Measurements from ENCODE around the gene TNFRSF12A. TPM values are rescaled to one million over a fixed set of nuclear protein-coding genes. Genes with fewer than 3 reads are reported as not detected.

TNFRSF12A gene
- total and polyA plus RNA-seq, 9 of the 15 experiments (the other 6 are each of a cell fraction or from before 2014, with no cell fraction given): 0.41 to 61.8 (median 26.5) TPM

DNA sequence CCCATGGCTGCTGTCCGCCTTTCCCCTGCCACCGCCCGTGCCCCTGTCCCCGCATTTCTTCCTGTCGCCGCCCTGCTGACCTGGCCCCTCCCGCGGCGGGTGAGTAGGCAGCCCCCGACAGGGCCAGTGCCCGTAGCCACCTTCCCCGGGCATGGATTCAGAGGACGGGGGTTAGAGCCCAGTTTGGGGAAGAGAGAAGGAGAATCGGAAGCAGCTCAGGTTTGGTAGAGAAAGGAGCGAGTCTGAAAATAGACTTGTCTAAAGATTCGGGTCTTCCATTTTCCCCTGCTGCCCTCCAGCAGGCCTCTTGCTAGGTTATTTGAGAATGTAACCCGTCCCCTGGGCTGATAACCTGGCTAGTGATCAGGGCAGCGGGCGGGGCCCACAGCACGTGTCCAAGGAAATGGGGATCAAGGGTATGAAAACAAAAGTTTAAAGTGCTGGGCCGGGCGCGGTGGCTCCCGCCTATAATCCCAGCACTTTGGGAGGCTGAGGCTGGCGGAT, 15.3 kb upstream of the TNFRSF12A start (continued):
- TF ChIP-seq, protein P1, sequence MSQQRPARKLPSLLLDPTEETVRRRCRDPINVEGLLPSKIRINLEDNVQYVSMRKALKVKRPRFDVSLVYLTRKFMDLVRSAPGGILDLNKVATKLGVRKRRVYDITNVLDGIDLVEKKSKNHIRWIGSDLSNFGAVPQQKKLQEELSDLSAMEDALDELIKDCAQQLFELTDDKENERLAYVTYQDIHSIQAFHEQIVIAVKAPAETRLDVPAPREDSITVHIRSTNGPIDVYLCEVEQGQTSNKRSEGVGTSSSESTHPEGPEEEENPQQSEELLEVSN (IDR thresholded peaks at IDR 0.05; ENCODE audit: borderline replicate concordance in 1 of 2, extremely low read depth in 1 of 2, insufficient read depth in 1 of 2, insufficient read length in 1 of 2, low read depth in 1 of 2, low read length in 1 of 2, poor library complexity in 1 of 2, severe bottlenecking in 1 of 2): peak; percentile 21 to 54
- TF ChIP-seq EP400 (IDR thresholded peaks at IDR 0.05) (peak; percentile 49), EGR1 (conservative IDR thresholded peaks at IDR 0.05) (peak; percentile 92), ELF2 (CRISPR knock-in tag; IDR thresholded peaks at IDR 0.05) (no peak), MAZ (CRISPR knock-in tag; conservative IDR thresholded peaks at IDR 0.05 in 1 of 2, IDR thresholded peaks at IDR 0.05 in 1 of 2) (peak in 1 of 2 experiments; percentile 70; a peak in 2 of 4 replicates), RB1 (IDR thresholded peaks at IDR 0.05; ENCODE audit: low read depth) (peak; percentile 8; the same call in 1 of the 2 replicates), KDM5B (IDR thresholded peaks at IDR 0.05; ENCODE audit: insufficient replicate concordance, low read depth, low read length) (peak; percentile 38), MYC (IDR thresholded peaks at IDR 0.05; ENCODE audit: low read depth, low read length) (peak; percentile 85), MYC (CRISPR knock-in tag; IDR thresholded peaks at IDR 0.05; ENCODE audit: borderline replicate concordance, low read depth) (no peak; the same call in 1 of the 2 replicates)
- TF ChIP-seq, protein P2, sequence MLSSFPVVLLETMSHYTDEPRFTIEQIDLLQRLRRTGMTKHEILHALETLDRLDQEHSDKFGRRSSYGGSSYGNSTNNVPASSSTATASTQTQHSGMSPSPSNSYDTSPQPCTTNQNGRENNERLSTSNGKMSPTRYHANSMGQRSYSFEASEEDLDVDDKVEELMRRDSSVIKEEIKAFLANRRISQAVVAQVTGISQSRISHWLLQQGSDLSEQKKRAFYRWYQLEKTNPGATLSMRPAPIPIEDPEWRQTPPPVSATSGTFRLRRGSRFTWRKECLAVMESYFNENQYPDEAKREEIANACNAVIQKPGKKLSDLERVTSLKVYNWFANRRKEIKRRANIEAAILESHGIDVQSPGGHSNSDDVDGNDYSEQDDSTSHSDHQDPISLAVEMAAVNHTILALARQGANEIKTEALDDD (IDR thresholded peaks at IDR 0.05): peak; percentile 93
- TF ChIP-seq, protein P3, sequence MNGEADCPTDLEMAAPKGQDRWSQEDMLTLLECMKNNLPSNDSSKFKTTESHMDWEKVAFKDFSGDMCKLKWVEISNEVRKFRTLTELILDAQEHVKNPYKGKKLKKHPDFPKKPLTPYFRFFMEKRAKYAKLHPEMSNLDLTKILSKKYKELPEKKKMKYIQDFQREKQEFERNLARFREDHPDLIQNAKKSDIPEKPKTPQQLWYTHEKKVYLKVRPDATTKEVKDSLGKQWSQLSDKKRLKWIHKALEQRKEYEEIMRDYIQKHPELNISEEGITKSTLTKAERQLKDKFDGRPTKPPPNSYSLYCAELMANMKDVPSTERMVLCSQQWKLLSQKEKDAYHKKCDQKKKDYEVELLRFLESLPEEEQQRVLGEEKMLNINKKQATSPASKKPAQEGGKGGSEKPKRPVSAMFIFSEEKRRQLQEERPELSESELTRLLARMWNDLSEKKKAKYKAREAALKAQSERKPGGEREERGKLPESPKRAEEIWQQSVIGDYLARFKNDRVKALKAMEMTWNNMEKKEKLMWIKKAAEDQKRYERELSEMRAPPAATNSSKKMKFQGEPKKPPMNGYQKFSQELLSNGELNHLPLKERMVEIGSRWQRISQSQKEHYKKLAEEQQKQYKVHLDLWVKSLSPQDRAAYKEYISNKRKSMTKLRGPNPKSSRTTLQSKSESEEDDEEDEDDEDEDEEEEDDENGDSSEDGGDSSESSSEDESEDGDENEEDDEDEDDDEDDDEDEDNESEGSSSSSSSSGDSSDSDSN (IDR thresholded peaks at IDR 0.05; ENCODE audit: borderline replicate concordance in 1 of 2, low read depth in 2 of 2, low read length in 2 of 2): 0 out of 4 replicates have a peak, but pooled peaks of 1 of the 2 experiments have one; percentile 24
- TF ChIP-seq, protein P4, sequence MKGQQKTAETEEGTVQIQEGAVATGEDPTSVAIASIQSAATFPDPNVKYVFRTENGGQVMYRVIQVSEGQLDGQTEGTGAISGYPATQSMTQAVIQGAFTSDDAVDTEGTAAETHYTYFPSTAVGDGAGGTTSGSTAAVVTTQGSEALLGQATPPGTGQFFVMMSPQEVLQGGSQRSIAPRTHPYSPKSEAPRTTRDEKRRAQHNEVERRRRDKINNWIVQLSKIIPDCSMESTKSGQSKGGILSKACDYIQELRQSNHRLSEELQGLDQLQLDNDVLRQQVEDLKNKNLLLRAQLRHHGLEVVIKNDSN (CRISPR knock-in tag; IDR thresholded peaks at IDR 0.05): peak; percentile 60
- TF ChIP-seq, protein P5, sequence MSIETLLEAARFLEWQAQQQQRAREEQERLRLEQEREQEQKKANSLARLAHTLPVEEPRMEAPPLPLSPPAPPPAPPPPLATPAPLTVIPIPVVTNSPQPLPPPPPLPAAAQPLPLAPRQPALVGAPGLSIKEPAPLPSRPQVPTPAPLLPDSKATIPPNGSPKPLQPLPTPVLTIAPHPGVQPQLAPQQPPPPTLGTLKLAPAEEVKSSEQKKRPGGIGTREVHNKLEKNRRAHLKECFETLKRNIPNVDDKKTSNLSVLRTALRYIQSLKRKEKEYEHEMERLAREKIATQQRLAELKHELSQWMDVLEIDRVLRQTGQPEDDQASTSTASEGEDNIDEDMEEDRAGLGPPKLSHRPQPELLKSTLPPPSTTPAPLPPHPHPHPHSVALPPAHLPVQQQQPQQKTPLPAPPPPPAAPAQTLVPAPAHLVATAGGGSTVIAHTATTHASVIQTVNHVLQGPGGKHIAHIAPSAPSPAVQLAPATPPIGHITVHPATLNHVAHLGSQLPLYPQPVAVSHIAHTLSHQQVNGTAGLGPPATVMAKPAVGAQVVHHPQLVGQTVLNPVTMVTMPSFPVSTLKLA (conservative IDR thresholded peaks at IDR 0.05): peak; percentile 94 to 95
- TF ChIP-seq, protein P6, sequence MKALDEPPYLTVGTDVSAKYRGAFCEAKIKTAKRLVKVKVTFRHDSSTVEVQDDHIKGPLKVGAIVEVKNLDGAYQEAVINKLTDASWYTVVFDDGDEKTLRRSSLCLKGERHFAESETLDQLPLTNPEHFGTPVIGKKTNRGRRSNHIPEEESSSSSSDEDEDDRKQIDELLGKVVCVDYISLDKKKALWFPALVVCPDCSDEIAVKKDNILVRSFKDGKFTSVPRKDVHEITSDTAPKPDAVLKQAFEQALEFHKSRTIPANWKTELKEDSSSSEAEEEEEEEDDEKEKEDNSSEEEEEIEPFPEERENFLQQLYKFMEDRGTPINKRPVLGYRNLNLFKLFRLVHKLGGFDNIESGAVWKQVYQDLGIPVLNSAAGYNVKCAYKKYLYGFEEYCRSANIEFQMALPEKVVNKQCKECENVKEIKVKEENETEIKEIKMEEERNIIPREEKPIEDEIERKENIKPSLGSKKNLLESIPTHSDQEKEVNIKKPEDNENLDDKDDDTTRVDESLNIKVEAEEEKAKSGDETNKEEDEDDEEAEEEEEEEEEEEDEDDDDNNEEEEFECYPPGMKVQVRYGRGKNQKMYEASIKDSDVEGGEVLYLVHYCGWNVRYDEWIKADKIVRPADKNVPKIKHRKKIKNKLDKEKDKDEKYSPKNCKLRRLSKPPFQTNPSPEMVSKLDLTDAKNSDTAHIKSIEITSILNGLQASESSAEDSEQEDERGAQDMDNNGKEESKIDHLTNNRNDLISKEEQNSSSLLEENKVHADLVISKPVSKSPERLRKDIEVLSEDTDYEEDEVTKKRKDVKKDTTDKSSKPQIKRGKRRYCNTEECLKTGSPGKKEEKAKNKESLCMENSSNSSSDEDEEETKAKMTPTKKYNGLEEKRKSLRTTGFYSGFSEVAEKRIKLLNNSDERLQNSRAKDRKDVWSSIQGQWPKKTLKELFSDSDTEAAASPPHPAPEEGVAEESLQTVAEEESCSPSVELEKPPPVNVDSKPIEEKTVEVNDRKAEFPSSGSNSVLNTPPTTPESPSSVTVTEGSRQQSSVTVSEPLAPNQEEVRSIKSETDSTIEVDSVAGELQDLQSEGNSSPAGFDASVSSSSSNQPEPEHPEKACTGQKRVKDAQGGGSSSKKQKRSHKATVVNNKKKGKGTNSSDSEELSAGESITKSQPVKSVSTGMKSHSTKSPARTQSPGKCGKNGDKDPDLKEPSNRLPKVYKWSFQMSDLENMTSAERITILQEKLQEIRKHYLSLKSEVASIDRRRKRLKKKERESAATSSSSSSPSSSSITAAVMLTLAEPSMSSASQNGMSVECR (CRISPR knock-in tag; IDR thresholded peaks at IDR 0.05): 0 out of 2 replicates have a peak, but pooled peaks have one; percentile 13

Data from K562 (cell line).